ENCODE data around the gene GALNT14. TPM values are rescaled to one million over a fixed set of nuclear protein-coding genes. Genes with fewer than 3 reads are reported as not detected.

Gene GALNT14
- total RNA-seq, 1 donor from 2014 or later: 7.4 TPM

DNA sequence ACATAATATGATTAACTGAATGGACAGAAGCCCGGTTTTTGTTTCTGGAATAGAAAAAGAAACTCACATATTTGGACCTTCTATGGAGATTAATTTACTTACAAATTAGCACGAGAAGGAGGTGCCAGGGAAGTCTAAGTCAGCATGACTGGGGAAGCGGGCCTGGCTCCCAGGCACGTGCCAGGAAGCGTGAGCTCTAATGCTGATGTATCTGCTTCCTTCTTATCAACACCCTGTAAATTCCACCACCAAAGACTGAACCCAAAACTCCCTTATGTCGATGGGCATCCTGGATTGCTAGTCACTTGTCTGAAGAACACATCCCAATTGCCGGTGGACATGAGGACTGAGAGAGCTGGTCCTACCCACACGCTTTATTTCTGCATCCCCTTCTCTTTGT is 134.5 kb downstream of the GALNT14 start:
- H3K4me1 Mint-ChIP-seq (ENCODE audit: unreplicated experiment): no peaks in the 10 kb centered on the region
- peaks cover 56% of the 10 kb centered on the region for H3K27me3 Mint-ChIP-seq
- no peak overlapping the region for H3K4me3 Mint-ChIP-seq
- no peaks in the 10 kb centered on the region for H3K9me3 Mint-ChIP-seq
- DNase-seq (ENCODE audit: extremely low spot score, unreplicated experiment): no peak
- no peaks in the 10 kb centered on the region for H3K36me3 Mint-ChIP-seq
- no peak overlapping the region for H3K27ac Mint-ChIP-seq
- TF ChIP-seq, protein P1, sequence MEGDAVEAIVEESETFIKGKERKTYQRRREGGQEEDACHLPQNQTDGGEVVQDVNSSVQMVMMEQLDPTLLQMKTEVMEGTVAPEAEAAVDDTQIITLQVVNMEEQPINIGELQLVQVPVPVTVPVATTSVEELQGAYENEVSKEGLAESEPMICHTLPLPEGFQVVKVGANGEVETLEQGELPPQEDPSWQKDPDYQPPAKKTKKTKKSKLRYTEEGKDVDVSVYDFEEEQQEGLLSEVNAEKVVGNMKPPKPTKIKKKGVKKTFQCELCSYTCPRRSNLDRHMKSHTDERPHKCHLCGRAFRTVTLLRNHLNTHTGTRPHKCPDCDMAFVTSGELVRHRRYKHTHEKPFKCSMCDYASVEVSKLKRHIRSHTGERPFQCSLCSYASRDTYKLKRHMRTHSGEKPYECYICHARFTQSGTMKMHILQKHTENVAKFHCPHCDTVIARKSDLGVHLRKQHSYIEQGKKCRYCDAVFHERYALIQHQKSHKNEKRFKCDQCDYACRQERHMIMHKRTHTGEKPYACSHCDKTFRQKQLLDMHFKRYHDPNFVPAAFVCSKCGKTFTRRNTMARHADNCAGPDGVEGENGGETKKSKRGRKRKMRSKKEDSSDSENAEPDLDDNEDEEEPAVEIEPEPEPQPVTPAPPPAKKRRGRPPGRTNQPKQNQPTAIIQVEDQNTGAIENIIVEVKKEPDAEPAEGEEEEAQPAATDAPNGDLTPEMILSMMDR (conservative IDR thresholded peaks at IDR 0.05): no peak

DNA sequence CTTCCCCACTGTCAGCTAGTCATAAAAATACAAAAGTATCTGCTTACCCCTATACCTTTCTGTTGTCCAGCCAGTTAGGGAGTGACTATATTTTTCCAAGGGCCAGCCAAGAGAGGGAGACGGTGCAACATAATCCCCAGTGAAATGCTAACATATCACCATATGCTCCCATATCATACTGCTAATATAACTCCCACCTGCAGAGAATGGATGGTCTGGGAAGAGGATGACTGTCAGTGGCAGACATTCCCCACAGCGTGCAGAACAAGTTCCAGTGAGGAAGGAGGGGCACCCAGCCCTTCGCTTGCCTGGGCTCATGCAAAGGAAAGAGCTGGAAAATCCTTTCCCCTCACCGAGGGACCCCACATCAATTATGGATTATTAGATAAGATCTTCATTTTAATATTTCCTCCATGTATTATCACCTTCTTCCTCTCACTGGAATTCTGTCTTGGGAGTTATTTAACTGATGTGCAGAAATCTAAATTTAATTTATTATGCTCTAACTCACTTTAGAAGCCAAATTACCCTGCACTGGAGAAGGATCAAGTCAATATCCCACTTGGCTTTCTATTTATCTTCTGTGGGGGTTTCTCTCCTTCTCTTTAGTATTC is 135.6 kb downstream of the GALNT14 start:
- Mint-ChIP-seq H3K36me3 (no peaks in the 10 kb centered on the region), H3K9me3 (no peaks in the 10 kb centered on the region), H3K27me3 (peaks cover 49% of the 10 kb centered on the region), H3K4me1 (ENCODE audit: unreplicated experiment) (no peaks in the 10 kb centered on the region), H3K27ac (no peak overlapping the region), H3K4me3 (no peak overlapping the region)
- no peak for DNase-seq (ENCODE audit: extremely low spot score, unreplicated experiment)
- TF ChIP-seq, protein P1 (conservative IDR thresholded peaks at IDR 0.05): no peak

DNA sequence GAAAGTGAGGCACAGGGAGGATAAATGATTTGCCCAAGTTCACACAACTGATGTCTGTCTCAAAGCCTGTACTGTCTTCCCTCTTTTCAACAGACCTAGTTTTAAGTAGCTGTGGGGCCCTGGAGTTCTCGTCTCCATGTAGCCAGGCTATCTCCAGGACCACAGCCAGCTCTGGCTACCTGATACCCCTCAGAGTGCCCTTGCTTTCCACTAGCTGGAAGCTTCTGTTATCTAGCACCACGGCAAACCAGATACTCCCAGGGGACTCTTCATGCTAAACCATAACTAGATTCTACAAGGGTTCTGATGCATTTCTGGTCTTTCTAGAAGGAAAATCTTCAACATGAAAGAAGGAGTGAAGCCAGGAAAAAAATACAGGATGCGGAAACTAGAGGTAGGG is 137.3 kb downstream of the GALNT14 start:
- Mint-ChIP-seq H3K4me1 (ENCODE audit: unreplicated experiment) (no peaks in the 10 kb centered on the region), H3K27ac (no peak overlapping the region), H3K9me3 (no peaks in the 10 kb centered on the region), H3K27me3 (peaks cover 34% of the 10 kb centered on the region), H3K36me3 (no peaks in the 10 kb centered on the region), H3K4me3 (no peak overlapping the region)
- no peak for DNase-seq (ENCODE audit: extremely low spot score, unreplicated experiment)
- TF ChIP-seq, protein P1 (conservative IDR thresholded peaks at IDR 0.05): no peak

DNA sequence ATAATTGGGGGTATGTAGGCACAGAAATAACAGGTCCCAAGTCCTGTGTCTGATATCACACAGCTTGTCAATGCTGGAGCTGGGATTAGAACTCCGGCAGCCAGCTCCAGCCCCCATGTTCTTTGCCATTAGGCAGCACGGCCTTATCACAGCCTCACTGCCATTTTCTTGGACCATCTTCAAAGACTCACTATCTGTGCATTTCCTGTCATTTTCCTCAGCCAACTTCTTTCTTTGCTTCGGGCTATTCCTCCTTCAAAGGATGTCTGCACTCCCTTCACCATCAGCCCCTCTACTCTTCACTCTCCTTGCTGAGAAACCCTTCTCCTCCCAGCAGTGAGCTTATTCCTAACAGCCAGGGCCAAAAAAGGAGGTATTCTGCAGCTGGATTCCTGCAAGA is 139.6 kb downstream of the GALNT14 start:
- Mint-ChIP-seq H3K27me3 (peaks cover 16% of the 10 kb centered on the region), H3K4me3 (no peak overlapping the region), H3K27ac (no peak overlapping the region), H3K9me3 (no peaks in the 10 kb centered on the region), H3K36me3 (no peaks in the 10 kb centered on the region), H3K4me1 (ENCODE audit: unreplicated experiment) (no peaks in the 10 kb centered on the region)
- TF ChIP-seq, protein P1 (conservative IDR thresholded peaks at IDR 0.05): no peak
- no peak for DNase-seq (ENCODE audit: extremely low spot score, unreplicated experiment)

DNA sequence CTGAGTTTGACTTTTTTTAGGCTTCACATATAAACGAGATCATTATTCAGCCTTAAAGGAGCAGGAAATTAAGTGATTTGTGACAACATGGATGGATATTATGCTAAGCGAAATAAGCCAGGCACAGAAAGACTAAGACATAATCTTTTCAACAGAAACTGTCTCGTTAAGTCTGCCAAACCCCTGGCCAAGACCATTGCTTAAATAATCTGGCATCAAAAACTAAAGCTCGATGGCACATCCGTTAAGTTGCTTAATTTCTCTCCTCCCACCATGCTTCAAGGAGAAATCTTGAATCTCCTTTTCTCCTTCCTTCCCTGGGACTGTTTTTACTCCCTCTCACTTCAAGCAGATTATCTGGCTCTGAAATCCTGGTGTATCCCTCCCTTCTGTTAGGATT is 140.3 kb downstream of the GALNT14 start:
- TF ChIP-seq, protein P1 (conservative IDR thresholded peaks at IDR 0.05): no peak
- Mint-ChIP-seq H3K36me3 (no peaks in the 10 kb centered on the region), H3K27me3 (peaks cover 10% of the 10 kb centered on the region), H3K4me3 (no peak overlapping the region), H3K4me1 (ENCODE audit: unreplicated experiment) (no peaks in the 10 kb centered on the region), H3K9me3 (no peaks in the 10 kb centered on the region), H3K27ac (no peak overlapping the region)
- DNase-seq (ENCODE audit: extremely low spot score, unreplicated experiment): no peak

Measured in type B pancreatic cell (in vitro differentiated cells).